NT2/D1 (cell line): ENCODE results near the gene PIGU.

Source experiments
- SUZ12 ChIP-seq: IDR thresholded peaks from 2 replicates; pipeline ENCODE4 v1.6.1; 2011; ENCODE audit not compliant: insufficient read length, insufficient read depth; ENCODE audit errors: extremely low read depth
- YY1 ChIP-seq: IDR thresholded peaks from 2 replicates; pipeline ENCODE4 v1.6.1; 2011; ENCODE audit not compliant: insufficient read length, insufficient read depth
- ZNF274 ChIP-seq: IDR thresholded peaks from 2 replicates; pipeline ENCODE4 v1.6.1; 2011; ENCODE audit warnings: mild to moderate bottlenecking, low read depth, low read length

DNA sequence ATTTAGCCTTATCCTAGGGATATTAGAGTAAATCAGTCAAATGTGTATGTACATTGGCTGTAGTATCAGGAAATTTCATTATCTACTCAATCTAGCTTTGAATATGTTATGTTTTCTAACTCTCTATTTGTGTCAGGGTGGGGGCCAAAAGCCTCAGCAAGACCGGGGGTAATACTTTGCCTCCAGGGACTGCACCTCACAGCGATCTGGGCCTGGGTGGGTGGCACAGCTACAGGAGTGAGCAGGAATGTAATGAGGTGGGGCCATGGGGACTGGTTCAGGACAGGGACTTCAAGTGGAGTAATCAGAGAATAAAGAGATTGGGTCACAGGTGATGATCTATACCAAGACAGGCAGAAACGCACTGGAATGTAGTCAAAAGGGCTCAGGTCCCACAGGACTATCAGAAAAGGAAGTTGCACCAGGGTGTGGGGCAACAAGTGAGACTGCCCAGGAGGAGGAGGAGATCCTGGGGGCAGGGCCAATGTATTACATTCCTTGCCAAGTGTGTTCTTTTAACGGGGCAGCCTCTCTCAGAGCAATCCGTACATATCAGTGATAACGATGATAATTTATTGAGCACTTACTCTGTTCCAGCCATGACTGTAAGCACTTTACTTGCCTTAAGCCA lies 54.0 kb downstream of the PIGU start:
- TF ChIP-seq ZNF274, result no peak
- TF ChIP-seq YY1, result no peak
- no peak for TF ChIP-seq SUZ12
